Suprapubic skin (tissue), 4 donors: ENCODE results near the gene RGS6. TPM values are rescaled to one million over a fixed set of nuclear protein-coding genes. Genes with fewer than 3 reads are reported as not detected.

Source experiments
- DNase-seq, 2 donors: peaks; one replicate each; pipeline ENCODE4 v3.0.0-alpha.2; 2019; ENCODE audit warnings: low spot score in 2 of 2
- H3K27ac ChIP-seq: fragments of 200-600 bp; sonication (generic); one replicate; pipeline ENCODE4 v1.5.1; 2019
- H3K27me3 ChIP-seq: fragments of 200-600 bp; sonication (generic); one replicate; pipeline ENCODE4 v1.5.1; 2019
- H3K36me3 ChIP-seq: fragments of 200-600 bp; sonication (generic); one replicate; pipeline ENCODE4 v1.5.1; 2019
- H3K4me1 ChIP-seq: fragments of 200-600 bp; sonication (generic); one replicate; pipeline ENCODE4 v1.5.1; 2019
- H3K4me3 ChIP-seq: fragments of 200-600 bp; sonication (generic); one replicate; pipeline ENCODE4 v1.5.1; 2019; ENCODE audit warnings: mild to moderate bottlenecking
- H3K9me3 ChIP-seq: fragments of 200-600 bp; sonication (generic); one replicate; pipeline ENCODE4 v1.5.1; 2019
- CTCF ChIP-seq, 2 donors: fragments of 200-600 bp in 1 of 2; fragments of 450-650 bp in 1 of 2; sonication (generic) in 1 of 2; IDR thresholded peaks; one replicate each; pipeline ENCODE4 v1.5.1; 2016 to 2019; ENCODE audit warnings: antibody characterized with exemption in 2 of 2, mild to moderate bottlenecking in 1 of 2, moderate library complexity in 1 of 2
- EP300 ChIP-seq: sonication (generic); formaldehyde crosslinking; IDR thresholded peaks from one replicate; pipeline ENCODE4 v1.6.1; 2017; ENCODE audit warnings: antibody characterized with exemption
- POLR2A ChIP-seq, 2 donors: fragments of 450-650 bp; IDR thresholded peaks; one replicate each; pipeline ENCODE4 v1.6.1; 2017; ENCODE audit warnings: antibody characterized with exemption in 2 of 2, mild to moderate bottlenecking in 2 of 2, moderate library complexity in 2 of 2
- POLR2AphosphoS5 ChIP-seq, 3 donors: sonication (generic); formaldehyde crosslinking; IDR thresholded peaks; one replicate each; pipeline ENCODE4 v1.6.1; 2017; ENCODE audit warnings: antibody characterized with exemption in 3 of 3
- WGBS: methylation state at CpG from one replicate; pipeline ENCODE4 v1.1.5; 2018; 5-methylcytosine and 5-hydroxymethylcytosine counted together
- total RNA-seq, 4 donors: library from RNA; depleted of rRNA; stranded (reverse); fragments of >200 nt; gene quantifications; one replicate each; pipeline ENCODE4 v1.1.0, GENCODE V29; 2016

RGS6 gene
- total RNA-seq, 4 donors from 2014 or later: 0.08 to 4.4 (median 1.0) TPM

- Histone ChIP-seq H3K36me3 (no peaks in the 10 kb centered on the region), H3K4me1 (no peaks in the 10 kb centered on the region), H3K27me3 (no peaks in the 10 kb centered on the region), H3K4me3 (no peak overlapping the region), H3K27ac (no peak overlapping the region), H3K9me3 (no peaks in the 10 kb centered on the region)
- 32% methylated on average over 1 of the region's 1 CpG for WGBS
- DNase-seq: no peak
- TF ChIP-seq POLR2A (IDR thresholded peaks at IDR 0.05) (no peak), EP300 (no peak), CTCF (IDR thresholded peaks at IDR 0.05) (no peak), POLR2AphosphoS5 (IDR thresholded peaks at IDR 0.05) (no peak)
Measured at GRCh38 chr14:72430457-72430856, 498.2 kb downstream of the RGS6 start.

- DNase-seq: no peak
Measured at GRCh38 chr14:72432748-72433147, 500.5 kb downstream of the RGS6 start.

GRCh38 chr14:72433511-72433910 is 501.3 kb downstream of the RGS6 start:
- WGBS: 62% methylated on average over 6 of the region's 6 CpGs
- Histone ChIP-seq H3K27ac (no peak overlapping the region), H3K27me3 (no peaks in the 10 kb centered on the region), H3K4me3 (no peak overlapping the region), H3K4me1 (no peaks in the 10 kb centered on the region), H3K9me3 (no peaks in the 10 kb centered on the region), H3K36me3 (no peaks in the 10 kb centered on the region)
- no peak for DNase-seq
- TF ChIP-seq EP300 (no peak), CTCF (IDR thresholded peaks at IDR 0.05) (no peak), POLR2AphosphoS5 (IDR thresholded peaks at IDR 0.05) (no peak), POLR2A (IDR thresholded peaks at IDR 0.05) (no peak)

More at GRCh38 chr14:72432748-72433147, 500.5 kb downstream of the RGS6 start:
- TF ChIP-seq POLR2A (IDR thresholded peaks at IDR 0.05): no peak
- TF ChIP-seq EP300: no peak
- no peak for TF ChIP-seq CTCF (IDR thresholded peaks at IDR 0.05)
- no peak for TF ChIP-seq POLR2AphosphoS5 (IDR thresholded peaks at IDR 0.05)
- no peak overlapping the region for H3K4me3 ChIP-seq
- no peaks in the 10 kb centered on the region for H3K4me1 ChIP-seq
- 76% methylated on average over 5 of the region's 5 CpGs for WGBS
- H3K36me3 ChIP-seq: no peaks in the 10 kb centered on the region
- no peaks in the 10 kb centered on the region for H3K27me3 ChIP-seq
- no peak overlapping the region for H3K27ac ChIP-seq
- H3K9me3 ChIP-seq: no peaks in the 10 kb centered on the region

- no peaks in the 10 kb centered on the region for H3K4me1 ChIP-seq
- no peaks in the 10 kb centered on the region for H3K9me3 ChIP-seq
- H3K4me3 ChIP-seq: no peak overlapping the region
- no peak overlapping the region for H3K27ac ChIP-seq
- no peak for TF ChIP-seq EP300
- no peak for TF ChIP-seq CTCF (IDR thresholded peaks at IDR 0.05)
- no peak for TF ChIP-seq POLR2A (IDR thresholded peaks at IDR 0.05)
- no peak for TF ChIP-seq POLR2AphosphoS5 (IDR thresholded peaks at IDR 0.05)
- no peaks in the 10 kb centered on the region for H3K36me3 ChIP-seq
- H3K27me3 ChIP-seq: no peaks in the 10 kb centered on the region
- no peak for DNase-seq
- 32% methylated on average over 2 of the region's 2 CpGs for WGBS
Measured at GRCh38 chr14:72434856-72435255, 502.6 kb downstream of the RGS6 start.

GRCh38 chr14:72439707-72440106 is 507.5 kb downstream of the RGS6 start:
- H3K27ac ChIP-seq: no peak overlapping the region
- H3K4me3 ChIP-seq: no peak overlapping the region
- H3K9me3 ChIP-seq: no peaks in the 10 kb centered on the region
- DNase-seq: no peak
- 74% methylated on average over 4 of the region's 4 CpGs for WGBS
- no peaks in the 10 kb centered on the region for H3K36me3 ChIP-seq
- TF ChIP-seq CTCF (IDR thresholded peaks at IDR 0.05) (no peak), EP300 (no peak), POLR2AphosphoS5 (IDR thresholded peaks at IDR 0.05) (no peak), POLR2A (IDR thresholded peaks at IDR 0.05) (no peak)
- no peaks in the 10 kb centered on the region for H3K27me3 ChIP-seq
- no peaks in the 10 kb centered on the region for H3K4me1 ChIP-seq
